NK-92 (cell line): Measurements from ENCODE around the gene ERP29.
"Not testable (repeated sequence)": the region's sequence is repeated elsewhere in the genome, so short reads cannot be mapped to it uniquely, and the experiment has no call there.

Experiments
- DNase-seq: peaks from one replicate; lab custom pipeline; 2025; ENCODE audit not compliant: unreplicated experiment; lab: John Stamatoyannopoulos, UW

Gene ERP29

GRCh38 chr12:112032292-112032691 lies 19.1 kb downstream of the ERP29 start:
- DNase-seq, result no peak

GRCh38 chr12:112035219-112035785 lies 22.1 kb downstream of the ERP29 start:
- no peak for DNase-seq

GRCh38 chr12:112036614-112037013 lies 23.4 kb downstream of the ERP29 start:
- DNase-seq, result not testable (repeated sequence)

DNA sequence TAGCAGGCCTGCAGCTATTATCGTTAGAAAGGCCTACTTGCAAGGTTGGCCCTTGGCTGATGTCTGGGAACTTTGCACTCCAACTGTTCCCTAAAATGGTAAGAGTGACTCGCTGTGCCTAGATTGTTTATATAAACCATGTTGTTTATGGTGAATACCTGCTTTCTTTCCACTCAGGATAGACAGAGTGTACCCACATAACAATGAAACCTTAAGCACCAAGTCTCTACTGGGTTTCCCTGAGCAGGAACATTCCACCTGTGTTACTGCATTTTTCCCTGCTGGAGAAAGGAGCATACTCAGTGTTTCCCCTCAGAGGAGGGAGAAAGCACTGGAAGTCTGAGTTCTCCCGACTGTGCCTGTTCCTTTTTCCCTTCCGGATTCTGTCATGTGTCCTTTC lies 32.8 kb downstream of the ERP29 start:
- DNase-seq, result no peak

GRCh38 chr12:112049351-112049750 lies 36.1 kb downstream of the ERP29 start:
- no peak for DNase-seq

GRCh38 chr12:112061137-112061536 lies 47.9 kb downstream of the ERP29 start:
- no peak for DNase-seq

DNA sequence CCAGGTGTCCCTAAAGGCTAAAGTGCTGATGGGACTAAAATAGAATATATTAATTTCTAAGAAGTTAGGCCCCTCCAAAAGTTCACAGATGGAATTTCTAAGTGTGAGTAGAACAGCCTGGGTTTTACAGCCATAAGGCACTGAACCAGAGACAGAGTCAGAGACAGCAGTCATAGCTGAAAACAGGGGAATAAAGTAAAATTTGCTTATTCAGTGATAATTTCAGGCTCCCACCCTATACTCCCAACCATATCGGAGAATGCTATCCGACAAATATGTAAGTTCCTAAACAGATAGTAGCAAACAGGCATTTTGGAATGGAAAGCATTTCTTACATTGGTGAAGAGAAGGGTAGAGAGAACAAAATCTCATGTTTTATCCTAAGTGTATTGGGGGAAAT lies 50.0 kb downstream of the ERP29 start:
- no peak for DNase-seq

- DNase-seq, result no peak
Observed at GRCh38 chr12:112066566-112066965, 53.3 kb downstream of the ERP29 start.
